CD14-positive monocyte (primary cell): Measurements from ENCODE around the gene ALDH7A1. TPM values are rescaled to one million over a fixed set of nuclear protein-coding genes. Genes with fewer than 3 reads are reported as not detected.

Source experiments
- DNase-seq, 3 donors: peaks; one replicate each; pipeline ENCODE4 v3.0.0-alpha.2; 2011 to 2022
- H2AFZ ChIP-seq: 2 replicates; pipeline ENCODE4 v1.6.0; 2012; ENCODE audit warnings: mild to moderate bottlenecking, low read depth, low read length, inconsistent platforms; ENCODE audit not compliant: insufficient read depth, poor library complexity, severe bottlenecking
- H3K27ac ChIP-seq, 2 donors: 1 replicate in 1 of 2; 2 replicates in 1 of 2; pipeline ENCODE4 v1.5.1; 2012 to 2013; ENCODE audit warnings: low read length in 2 of 2, control low read depth in 1 of 2, inconsistent platforms in 1 of 2, low read depth in 1 of 2, mild to moderate bottlenecking in 1 of 2
- H3K27me3 ChIP-seq, 2 donors: one replicate each; pipeline versions ENCODE4 v1.6.0 to v1.6.1; 2011 to 2013; ENCODE audit warnings: low read length in 2 of 2; ENCODE audit not compliant: control insufficient read depth in 2 of 2, insufficient read depth in 2 of 2
- H3K36me3 ChIP-seq, 2 donors: replicated peaks in 1 of 2; 1 replicate in 1 of 2; 2 replicates in 1 of 2; pipeline versions ENCODE4 v1.5.1 to v1.6.1; 2012 to 2013; ENCODE audit warnings: low read length in 2 of 2, control low read depth in 1 of 2, inconsistent platforms in 1 of 2, mild to moderate bottlenecking in 1 of 2; ENCODE audit not compliant: insufficient read depth in 2 of 2, control insufficient read depth in 1 of 2
- H3K4me1 ChIP-seq, 2 donors: 1 replicate in 1 of 2; 2 replicates in 1 of 2; pipeline versions ENCODE4 v1.5.1 to v1.6.1; 2012 to 2013; ENCODE audit warnings: low read length in 2 of 2, control low read depth in 1 of 2, inconsistent platforms in 1 of 2, mild to moderate bottlenecking in 1 of 2, moderate library complexity in 1 of 2; ENCODE audit not compliant: insufficient read depth in 2 of 2, control insufficient read depth in 1 of 2
- H3K4me2 ChIP-seq: replicated peaks from 2 replicates; pipeline ENCODE3; 2012; ENCODE audit warnings: low read length, moderate library complexity, mild to moderate bottlenecking; ENCODE audit not compliant: poor library complexity, severe bottlenecking; ENCODE audit errors: extremely low read depth
- H3K4me3 ChIP-seq, 3 experiments: fragments of 200-600 bp in 1 of 3; sonication (generic) in 1 of 3; replicated peaks in 1 of 3; 1 replicate in 2 of 3; 2 replicates in 1 of 3; pipeline ENCODE4 v1.5.1; 2011 to 2013; ENCODE audit warnings: low read length in 3 of 3, mild to moderate bottlenecking in 3 of 3, control low read depth in 2 of 3, low read depth in 2 of 3, inconsistent platforms in 1 of 3, moderate library complexity in 1 of 3
- H3K79me2 ChIP-seq: 2 replicates; pipeline ENCODE4 v1.6.0; 2012; ENCODE audit warnings: mild to moderate bottlenecking, control low read depth, inconsistent platforms, low read length, moderate library complexity; ENCODE audit not compliant: insufficient read depth
- H3K9ac ChIP-seq: 2 replicates; pipeline ENCODE4 v1.6.0; 2017; ENCODE audit warnings: low read length, mild to moderate bottlenecking; ENCODE audit not compliant: insufficient read depth, poor library complexity, severe bottlenecking
- H3K9me3 ChIP-seq, 2 donors: replicated peaks in 1 of 2; 1 replicate in 1 of 2; 2 replicates in 1 of 2; pipeline versions ENCODE4 v1.5.1 to v1.6.1; 2012 to 2013; ENCODE audit warnings: low read length in 2 of 2, control low read depth in 1 of 2; ENCODE audit not compliant: control insufficient read depth in 1 of 2, insufficient read depth in 1 of 2
- H4K20me1 ChIP-seq: 2 replicates; pipeline ENCODE4 v1.6.0; 2012; ENCODE audit warnings: mild to moderate bottlenecking, low read length, control low read depth, moderate library complexity; ENCODE audit not compliant: insufficient read depth
- H3K27ac Mint-ChIP-seq, 7 donors: one replicate each; pipeline ENCODE4 v1.8.0; 2020; ENCODE audit warnings: mild to moderate bottlenecking in 7 of 7, mixed read lengths in 7 of 7, moderate library complexity in 6 of 7, inconsistent platforms in 2 of 7
- H3K27me3 Mint-ChIP-seq, 3 donors: one replicate each; pipeline ENCODE4 v1.8.0; 2021 to 2022; ENCODE audit warnings: low read depth in 3 of 3, mild to moderate bottlenecking in 3 of 3, mixed read lengths in 3 of 3, moderate library complexity in 3 of 3, inconsistent platforms in 1 of 3
- H3K36me3 Mint-ChIP-seq, 2 donors: one replicate each; pipeline ENCODE4 v1.8.0; 2020; ENCODE audit warnings: mixed read lengths in 2 of 2, inconsistent platforms in 1 of 2, mild to moderate bottlenecking in 1 of 2
- H3K4me1 Mint-ChIP-seq: one replicate; pipeline ENCODE4 v1.8.0; 2020; ENCODE audit warnings: mild to moderate bottlenecking, mixed read lengths
- H3K4me3 Mint-ChIP-seq, 2 donors: one replicate each; pipeline ENCODE4 v1.8.0; 2020; ENCODE audit warnings: mild to moderate bottlenecking in 2 of 2, mixed read lengths in 2 of 2, moderate library complexity in 1 of 2
- H3K9me3 Mint-ChIP-seq, 7 donors: one replicate each; pipeline ENCODE4 v1.8.0; 2020 to 2022; ENCODE audit warnings: mixed read lengths in 7 of 7, mild to moderate bottlenecking in 6 of 7, moderate library complexity in 6 of 7, inconsistent platforms in 2 of 7
- CTCF ChIP-seq: fragments of 200-600 bp; IDR thresholded peaks from one replicate; pipeline ENCODE4 v1.8.0; 2022; ENCODE audit warnings: antibody characterized with exemption, mild to moderate bottlenecking
- WGBS: methylation state at CpG from one replicate; pipeline ENCODE4 v1.1.5; 2013; ENCODE audit warnings: missing lambda C conversion rate; ENCODE audit not compliant: insufficient coverage; 5-methylcytosine and 5-hydroxymethylcytosine counted together
- intact Hi-C, 2 donors: fragments of 100-400 bp; cut with micrococcal nuclease; formaldehyde crosslinking; loops; one replicate each; pipeline versions ENCODE4 v1.15.0 to v1.15.1; 2023
- polyA plus RNA-seq, 3 donors: library from polyadenylated mRNA; depleted of rRNA in 1 of 3; unstranded in 2 of 3; stranded (reverse) in 1 of 3; fragments of 300-500 nt in 2 of 3; fragments of >200 nt in 1 of 3; fragmentation: Illumina TruSeq in 2 of 3; gene quantifications; 1 replicate in 2 of 3; 2 replicates in 1 of 3; pipeline ENCODE4 v1.2.3, GENCODE V29; 2012 to 2021

Gene ALDH7A1
- polyA plus RNA-seq, 3 donors: 0.44 to 0.67 (median 0.59) TPM

GRCh38 chr5:126516852-126517251 is 78.2 kb downstream of the ALDH7A1 start:
- no peak for TF ChIP-seq CTCF
- no peaks in the 10 kb centered on the region for H3K79me2 ChIP-seq
- H4K20me1 ChIP-seq: no peaks in the 10 kb centered on the region
- Mint-ChIP-seq H3K9me3 (peaks cover 0 to 2% (median 0%) of the 10 kb centered on the region in 7 donors), H3K27ac (no peak overlapping the region), H3K36me3 (no peaks in the 10 kb centered on the region), H3K27me3 (peaks cover 0 to 4% (median 3%) of the 10 kb centered on the region in 3 donors), H3K4me3 (no peak overlapping the region), H3K4me1 (no peaks in the 10 kb centered on the region)
- no peaks in the 10 kb centered on the region for H3K27me3 ChIP-seq
- no peak overlapping the region for H3K4me3 ChIP-seq
- DNase-seq: no peak
- no peaks in the 10 kb centered on the region for H3K36me3 ChIP-seq
- H3K27ac ChIP-seq: no peak overlapping the region
- H3K4me2 ChIP-seq: no peak overlapping the region
- intact Hi-C loops: no loop called here
- H3K9me3 ChIP-seq: no peaks in the 10 kb centered on the region
- H2AFZ ChIP-seq: no peak overlapping the region
- no peak overlapping the region for H3K9ac ChIP-seq
- no peaks in the 10 kb centered on the region for H3K4me1 ChIP-seq

GRCh38 chr5:126516133-126516532 is 78.9 kb downstream of the ALDH7A1 start:
- no peaks in the 10 kb centered on the region for H3K9me3 ChIP-seq
- intact Hi-C loops: no loop called here
- Mint-ChIP-seq H3K4me1 (no peaks in the 10 kb centered on the region), H3K36me3 (no peaks in the 10 kb centered on the region), H3K27me3 (peaks cover 0 to 4% (median 3%) of the 10 kb centered on the region in 3 donors), H3K9me3 (peaks cover 0 to 2% (median 0%) of the 10 kb centered on the region in 7 donors), H3K4me3 (no peak overlapping the region), H3K27ac (no peak overlapping the region)
- H2AFZ ChIP-seq: no peak overlapping the region
- no peaks in the 10 kb centered on the region for H3K27me3 ChIP-seq
- no peak overlapping the region for H3K4me2 ChIP-seq
- no peak overlapping the region for H3K4me3 ChIP-seq
- no CpG with 5 or more reads among the region's 1 CpG for WGBS
- H3K9ac ChIP-seq: no peak overlapping the region
- no peak for DNase-seq
- H3K79me2 ChIP-seq: no peaks in the 10 kb centered on the region
- no peaks in the 10 kb centered on the region for H3K4me1 ChIP-seq
- no peaks in the 10 kb centered on the region for H3K36me3 ChIP-seq
- no peaks in the 10 kb centered on the region for H4K20me1 ChIP-seq
- no peak for TF ChIP-seq CTCF
- no peak overlapping the region for H3K27ac ChIP-seq
